COLO668 (cell line): ENCODE data around the gene HMCN1.

Experiments used
- DNase-seq: peaks from one replicate; lab custom pipeline; 2025; ENCODE audit not compliant: unreplicated experiment; lab: John Stamatoyannopoulos, UW

Gene HMCN1

DNA sequence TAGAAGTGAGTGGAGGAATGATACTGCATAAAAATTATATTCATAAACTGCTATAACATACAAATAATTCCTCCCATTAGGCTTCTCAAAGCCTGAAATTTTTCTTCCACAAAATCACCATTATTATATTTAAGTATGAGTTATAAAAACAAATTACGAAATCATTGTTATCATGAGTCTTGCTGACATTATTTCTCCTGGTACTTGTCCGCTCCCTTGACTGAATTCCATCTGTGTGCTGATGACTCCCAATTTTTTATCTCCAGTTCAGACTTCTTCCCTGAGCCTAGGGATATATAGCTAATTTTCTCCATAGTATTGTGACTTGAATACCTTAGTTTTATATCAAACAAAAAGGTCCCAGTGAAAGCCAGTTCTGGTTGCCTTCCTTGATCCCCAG is 268.2 kb downstream of the HMCN1 start:
- DNase-seq: no peak

- no peak for DNase-seq
These were observed 275.0 kb downstream of the HMCN1 start for GRCh38 chr1:186009039-186009737.

GRCh38 chr1:186014370-186015037 is 280.3 kb downstream of the HMCN1 start:
- no peak for DNase-seq

DNA sequence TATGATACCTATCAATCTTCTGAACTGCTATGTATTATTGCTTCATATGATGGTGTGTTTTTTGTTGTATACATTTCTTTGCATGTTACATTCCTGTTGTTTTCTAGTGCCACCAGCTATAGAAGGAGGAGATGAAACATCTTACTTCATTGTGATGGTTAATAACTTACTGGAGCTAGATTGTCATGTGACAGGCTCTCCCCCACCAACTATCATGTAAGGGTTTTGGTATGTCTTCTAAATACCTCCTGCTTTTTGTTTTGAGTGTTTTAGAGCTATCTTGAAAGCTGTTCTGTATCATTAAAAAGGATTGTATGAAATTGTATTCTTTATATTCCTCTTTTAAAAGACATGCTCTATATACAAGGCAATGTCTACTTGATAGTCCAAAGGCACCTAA is 282.7 kb downstream of the HMCN1 start:
- no peak for DNase-seq

DNA sequence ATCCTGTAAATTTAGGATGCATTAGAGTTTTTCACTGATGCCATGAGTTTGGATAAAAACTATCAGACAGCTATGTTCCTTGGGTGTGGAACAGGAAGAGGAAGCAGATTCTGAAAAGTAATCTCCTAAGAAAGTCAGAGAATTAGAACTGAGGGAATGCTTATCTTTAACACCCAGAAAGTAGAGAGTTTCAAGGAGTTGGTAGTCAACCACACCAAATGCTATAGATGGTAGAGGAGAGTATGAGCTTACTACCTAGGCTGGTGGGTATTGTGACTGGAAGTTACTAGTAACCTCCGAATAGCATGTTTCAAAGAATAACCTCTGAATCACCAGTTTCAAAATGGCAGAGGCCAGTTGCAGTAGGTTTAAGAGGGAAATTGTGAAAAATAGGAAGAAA is 288.0 kb downstream of the HMCN1 start:
- no peak for DNase-seq

DNA sequence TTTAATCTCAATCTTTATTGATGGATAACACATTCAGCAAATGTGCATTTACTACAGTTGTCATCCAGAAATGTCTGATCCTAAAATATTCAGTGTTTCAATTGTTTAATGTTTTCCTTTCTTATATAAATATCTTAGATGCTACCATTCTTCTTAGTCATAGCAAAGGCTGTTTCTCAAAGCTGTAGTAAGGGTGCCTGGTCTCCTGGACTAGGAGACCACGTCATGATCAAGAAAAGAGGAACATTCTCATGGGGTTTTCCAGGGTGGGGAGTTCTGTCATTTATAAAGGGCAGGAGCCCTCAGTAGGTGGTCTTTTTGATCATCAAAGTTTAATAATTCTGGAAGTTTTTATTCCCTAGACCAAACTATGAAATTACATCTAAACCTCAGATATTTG is 292.8 kb downstream of the HMCN1 start:
- DNase-seq: no peak

GRCh38 chr1:186027621-186028020 is 293.4 kb downstream of the HMCN1 start:
- DNase-seq: no peak

DNA sequence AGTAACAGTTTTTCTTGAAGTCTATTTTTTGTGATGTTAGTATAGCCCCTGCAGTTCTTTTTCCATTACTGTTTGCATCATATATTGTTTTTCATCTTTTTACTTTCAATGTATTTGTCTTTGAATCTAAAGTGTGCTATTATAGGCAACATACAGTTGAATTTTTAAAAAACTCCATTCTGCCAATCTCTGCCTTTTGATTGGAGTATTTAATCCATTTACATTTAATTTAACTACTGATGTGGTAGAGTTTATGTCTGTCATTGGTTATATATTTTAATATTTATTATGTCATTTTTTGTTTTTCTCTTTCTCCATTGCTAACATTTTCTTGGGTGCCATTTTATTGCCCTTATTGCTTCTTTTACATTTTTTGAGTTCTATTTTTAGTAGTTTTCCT is 296.3 kb downstream of the HMCN1 start:
- DNase-seq: no peak

DNA sequence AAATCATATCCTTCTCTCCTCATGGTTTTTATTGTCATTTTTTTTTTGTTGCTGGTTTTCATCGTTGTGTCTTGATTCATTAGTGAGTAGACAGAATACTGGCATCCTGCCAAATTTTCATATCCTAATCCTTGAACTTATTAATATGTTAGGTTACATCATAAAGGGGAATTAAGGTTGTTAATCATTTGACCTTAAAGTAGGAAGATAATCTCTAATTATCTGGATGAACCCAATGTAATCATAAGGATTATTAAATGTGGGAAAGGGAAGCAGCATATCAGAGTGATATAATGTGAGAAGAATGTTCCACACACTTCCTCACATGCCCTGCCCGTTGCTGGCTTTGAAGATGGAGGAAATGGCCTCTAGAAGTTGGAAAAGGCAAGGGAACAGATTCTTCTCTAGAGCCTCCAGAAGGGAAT is 299.7 kb downstream of the HMCN1 start:
- DNase-seq: no peak

GRCh38 chr1:186042230-186042629 is 308.0 kb downstream of the HMCN1 start:
- no peak for DNase-seq

DNA sequence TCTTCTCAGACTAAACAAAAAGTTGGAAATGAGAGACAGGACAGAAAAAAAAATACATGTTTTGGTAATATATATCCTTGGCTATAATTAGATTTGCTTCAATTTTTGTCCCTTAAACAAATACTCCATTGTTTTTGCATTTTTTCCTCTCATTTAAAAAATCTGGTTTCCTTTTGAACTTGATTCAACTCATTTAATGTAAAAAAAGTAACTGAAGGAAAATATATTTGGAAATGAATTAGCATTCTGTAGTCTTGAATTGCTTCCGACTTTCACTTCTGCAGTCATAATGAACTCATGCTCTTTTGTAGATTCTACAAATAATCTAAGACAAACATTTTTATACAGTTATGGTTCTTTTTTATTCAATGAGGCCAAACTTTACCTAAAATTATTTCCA is 309.1 kb downstream of the HMCN1 start:
- no peak for DNase-seq

DNA sequence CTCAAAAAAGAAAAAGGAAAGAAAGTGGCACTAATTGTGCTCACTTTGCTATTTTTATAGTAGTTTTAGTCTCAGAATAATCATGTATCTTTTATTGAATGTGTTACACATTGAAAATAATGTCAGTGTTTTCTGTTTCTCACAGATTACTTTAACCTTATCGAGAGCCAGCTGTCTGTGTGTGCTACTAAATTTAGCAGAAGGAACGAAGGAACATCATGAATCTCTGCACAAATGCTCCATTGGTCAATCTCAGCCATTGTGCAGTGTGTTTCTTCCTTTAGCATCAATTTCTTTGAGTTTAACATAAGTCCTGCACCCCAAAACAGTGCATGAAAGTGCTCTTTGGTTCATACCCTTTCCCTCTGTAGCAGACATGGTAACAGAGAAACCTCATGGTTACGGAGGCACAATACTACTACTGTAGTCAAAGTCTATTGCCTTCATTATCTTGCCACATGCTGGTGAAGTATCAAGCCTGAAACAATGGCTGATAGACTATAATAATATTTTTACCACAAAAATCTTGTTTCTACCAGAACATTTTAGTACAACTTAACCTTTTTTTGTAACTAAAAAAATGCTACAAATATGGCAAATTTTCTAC is 310.0 kb downstream of the HMCN1 start:
- no peak for DNase-seq

DNA sequence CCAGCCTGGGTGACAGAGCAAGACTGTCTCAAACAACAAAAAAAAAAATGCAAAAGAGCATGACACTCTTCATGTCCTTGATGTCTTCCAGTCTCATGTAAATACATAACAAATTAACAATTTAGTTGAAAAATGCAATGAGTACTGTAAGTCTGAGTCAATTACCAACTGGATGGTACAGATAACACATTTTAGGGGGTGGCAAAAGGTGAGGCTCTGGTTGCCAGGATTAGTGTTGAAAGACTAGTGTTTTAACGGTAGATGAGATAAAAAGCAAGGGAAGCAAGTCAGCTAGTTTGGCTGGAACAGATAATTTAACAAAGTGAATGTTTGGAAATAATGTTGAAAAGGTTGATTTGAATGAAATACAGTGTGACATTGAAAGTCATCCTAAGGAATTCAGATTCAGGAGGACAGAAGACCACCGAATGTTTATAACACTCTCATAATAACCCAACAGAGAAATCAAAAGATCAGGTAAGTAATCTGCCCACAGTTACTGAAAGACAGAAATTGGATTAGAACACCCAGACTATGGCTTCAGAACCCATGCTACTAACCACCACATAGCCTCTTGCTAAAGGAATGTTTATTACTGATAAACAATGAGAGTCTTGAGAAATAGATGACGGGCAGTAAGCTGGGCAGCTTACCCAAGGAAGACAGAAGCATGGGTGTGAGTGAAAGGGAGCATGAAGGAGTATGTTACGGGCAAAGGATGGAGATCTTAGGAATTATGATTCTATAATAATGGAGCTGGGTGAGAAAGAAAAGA is 312.4 kb downstream of the HMCN1 start:
- DNase-seq: no peak

GRCh38 chr1:186050360-186050759 is 316.2 kb downstream of the HMCN1 start:
- DNase-seq: no peak

DNA sequence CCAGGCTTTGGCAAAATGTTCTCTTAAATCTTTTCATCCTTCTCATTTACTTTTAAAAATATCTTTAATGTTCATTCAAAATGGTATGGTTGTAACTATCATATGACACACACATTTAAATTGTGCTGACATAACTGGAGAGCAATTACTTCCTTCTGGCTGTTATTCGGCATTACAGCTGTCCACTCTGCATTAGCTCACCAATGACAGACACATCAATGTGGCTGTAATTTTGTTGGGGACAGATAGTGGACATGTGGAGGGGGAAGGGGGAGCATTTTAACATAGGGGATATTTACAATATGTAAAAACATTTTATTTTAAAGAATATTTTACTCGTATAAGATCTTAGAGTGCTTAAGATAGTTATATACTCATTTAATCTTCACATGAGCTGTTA is 319.8 kb downstream of the HMCN1 start:
- no peak for DNase-seq

GRCh38 chr1:186054932-186055331 is 320.7 kb downstream of the HMCN1 start:
- no peak for DNase-seq

GRCh38 chr1:186055846-186056245 is 321.7 kb downstream of the HMCN1 start:
- no peak for DNase-seq

DNA sequence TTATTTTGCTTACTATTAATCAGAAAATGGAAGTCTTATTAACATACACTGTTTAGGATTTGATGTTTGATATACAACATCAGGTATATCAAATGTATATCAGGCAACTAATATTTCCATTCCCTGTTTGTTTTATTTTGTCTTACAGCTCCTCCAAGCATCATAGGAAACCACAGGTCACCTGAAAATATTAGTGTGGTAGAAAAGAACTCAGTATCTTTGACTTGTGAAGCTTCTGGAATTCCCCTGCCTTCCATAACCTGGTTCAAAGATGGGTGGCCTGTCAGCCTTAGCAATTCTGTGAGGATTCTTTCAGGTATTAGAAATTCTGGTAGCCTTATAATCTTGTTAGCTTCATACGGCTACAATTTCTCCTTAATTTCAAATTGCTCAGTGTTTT is 322.9 kb downstream of the HMCN1 start:
- DNase-seq: no peak

DNA sequence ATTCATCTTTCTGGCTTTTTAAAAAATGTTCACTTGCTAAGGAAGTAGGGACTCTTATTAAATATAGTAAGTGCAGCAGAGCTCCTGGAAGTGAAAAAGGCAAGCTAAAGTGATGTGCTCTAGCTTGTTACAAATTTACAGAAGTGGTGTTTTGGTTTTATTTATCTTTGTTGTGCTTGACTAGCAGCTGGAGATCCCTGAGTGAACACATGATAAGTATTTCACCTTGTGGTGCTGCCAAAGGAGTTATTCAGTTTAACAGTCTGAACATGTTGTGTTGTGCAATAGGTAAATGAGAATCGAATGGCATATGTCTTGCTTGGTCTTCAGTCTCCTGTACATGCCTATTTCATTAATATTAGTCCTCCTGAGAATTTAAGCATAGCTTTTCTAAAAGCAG is 325.1 kb downstream of the HMCN1 start:
- DNase-seq: no peak

DNA sequence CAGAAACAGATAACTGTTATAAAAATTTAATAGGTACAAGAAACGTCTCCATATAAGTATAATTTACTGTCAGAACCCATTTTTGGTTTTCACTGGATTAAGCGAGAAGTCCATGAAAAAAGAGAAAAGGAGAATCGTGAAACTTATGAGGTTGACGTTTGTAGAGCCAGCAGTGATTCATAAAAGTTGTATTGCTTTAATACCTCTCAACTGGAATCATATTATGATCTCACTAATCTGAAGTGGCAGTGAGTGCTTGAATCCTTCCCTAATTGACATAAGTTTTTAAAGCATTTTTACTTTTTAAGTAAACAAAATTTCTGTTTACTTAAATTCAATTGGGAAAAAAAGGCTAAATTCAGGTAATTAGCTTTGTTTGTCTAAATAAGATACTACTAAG is 325.6 kb downstream of the HMCN1 start:
- DNase-seq: no peak

- no peak for DNase-seq
These were observed 326.0 kb downstream of the HMCN1 start for GRCh38 chr1:186060226-186060625.
